OCI-LY1 (cell line): ENCODE data around the gene FARP1.

Source experiments
- H2AFZ ChIP-seq: fragments of 200-600 bp; sonication (generic), shearing (Covaris generic); 2 replicates; pipeline ENCODE4 v1.6.0; 2014; ENCODE audit warnings: antibody characterized with exemption, mild to moderate bottlenecking, low read length
- H3F3A ChIP-seq: fragments of 200-600 bp; sonication (generic), shearing (Covaris generic); 2 replicates; pipeline ENCODE4 v1.6.0; 2014; ENCODE audit warnings: mild to moderate bottlenecking, antibody characterized with exemption, low read length, moderate library complexity; ENCODE audit not compliant: insufficient read depth
- H3K27ac ChIP-seq: fragments of 200-600 bp; sonication (generic); 2 replicates; pipeline ENCODE4 v1.5.1; 2014; ENCODE audit warnings: low read length, mixed run types, mild to moderate bottlenecking, low read depth; ENCODE audit not compliant: poor library complexity, severe bottlenecking
- H3K27me3 ChIP-seq: fragments of 200-600 bp; sonication (generic); 2 replicates; pipeline ENCODE4 v1.6.0; 2014; ENCODE audit warnings: antibody characterized with exemption, mild to moderate bottlenecking, low read length, moderate library complexity; ENCODE audit not compliant: insufficient read depth
- H3K36me3 ChIP-seq: fragments of 200-600 bp; sonication (generic); 2 replicates; pipeline ENCODE4 v1.6.1; 2014; ENCODE audit warnings: mild to moderate bottlenecking, antibody characterized with exemption, low read length, moderate library complexity, mixed read lengths; ENCODE audit not compliant: insufficient read depth
- H3K4me1 ChIP-seq: fragments of 200-600 bp; sonication (generic); 2 replicates; pipeline ENCODE4 v1.5.1; 2014; ENCODE audit warnings: mild to moderate bottlenecking, low read length, moderate library complexity; ENCODE audit not compliant: insufficient read depth, severe bottlenecking
- H3K4me2 ChIP-seq: fragments of 200-600 bp; sonication (generic), shearing (Covaris generic); 2 replicates; pipeline ENCODE4 v1.6.1; 2014; ENCODE audit warnings: low read length
- H3K4me3 ChIP-seq: fragments of 200-600 bp; sonication (generic); 2 replicates; pipeline ENCODE4 v1.5.1; 2014; ENCODE audit warnings: low read length, low read depth, mild to moderate bottlenecking, mixed read lengths; ENCODE audit not compliant: poor library complexity, severe bottlenecking
- H3K79me2 ChIP-seq: fragments of 200-600 bp; shearing (Covaris generic); 2 replicates; pipeline ENCODE4 v1.6.1; 2016; ENCODE audit warnings: mixed run types, low read length, mixed read lengths; ENCODE audit not compliant: insufficient read depth
- H3K9ac ChIP-seq: fragments of 200-600 bp; sonication (generic), shearing (Covaris generic); 2 replicates; pipeline ENCODE4 v1.6.1; 2014; ENCODE audit warnings: mild to moderate bottlenecking, low read length, mixed read lengths
- H3K9me2 ChIP-seq: fragments of 200-600 bp; sonication (generic), shearing (Covaris generic); 2 replicates; pipeline ENCODE4 v1.6.1; 2014; ENCODE audit warnings: low read depth, mild to moderate bottlenecking, low read length, mixed read lengths
- H3K9me3 ChIP-seq: fragments of 200-600 bp; shearing (Covaris generic); 2 replicates; pipeline ENCODE4 v1.6.1; 2014; ENCODE audit warnings: low read length, mixed read lengths
- H4K20me1 ChIP-seq: fragments of 200-600 bp; sonication (generic), shearing (Covaris generic); 2 replicates; pipeline ENCODE4 v1.6.0; 2016; ENCODE audit warnings: mild to moderate bottlenecking, low read length; ENCODE audit not compliant: insufficient read depth
- CTCF ChIP-seq: fragments of 200-600 bp; sonication (generic), shearing (Covaris generic); IDR thresholded peaks from 2 replicates; pipeline ENCODE4 v1.5.1; 2017; ENCODE audit warnings: mild to moderate bottlenecking, antibody characterized with exemption, low read length, moderate library complexity, mixed read lengths
- EZH2 ChIP-seq: fragments of 200-600 bp; sonication (generic), shearing (Covaris generic); IDR thresholded peaks from 2 replicates; pipeline ENCODE4 v1.8.0; 2017; ENCODE audit warnings: borderline replicate concordance, mixed run types, mild to moderate bottlenecking, antibody characterized with exemption, low read length, moderate library complexity, mixed read lengths

Gene FARP1

GRCh38 chr13:98420554-98421175, 277.8 kb downstream of the FARP1 start:
- H2AFZ ChIP-seq = no peak overlapping the region
- H3K27ac ChIP-seq = no peak overlapping the region
- H3K36me3 ChIP-seq = no peaks in the 10 kb centered on the region
- no peaks in the 10 kb centered on the region for H3K79me2 ChIP-seq
- H3K4me1 ChIP-seq = no peaks in the 10 kb centered on the region
- H3F3A ChIP-seq = no peaks in the 10 kb centered on the region
- no peak for TF ChIP-seq EZH2
- TF ChIP-seq CTCF = no peak
- H3K9me2 ChIP-seq = no peaks in the 10 kb centered on the region
- no peaks in the 10 kb centered on the region for H4K20me1 ChIP-seq
- no peak overlapping the region for H3K9ac ChIP-seq
- peaks cover 21% of the 10 kb centered on the region for H3K27me3 ChIP-seq
- H3K4me3 ChIP-seq = no peak overlapping the region
- H3K4me2 ChIP-seq = no peak overlapping the region
- H3K9me3 ChIP-seq = no peaks in the 10 kb centered on the region; the same call in 1 of the 2 replicates

GRCh38 chr13:98422046-98422445, 279.2 kb downstream of the FARP1 start:
- no peaks in the 10 kb centered on the region for H4K20me1 ChIP-seq
- no peak overlapping the region for H3K4me2 ChIP-seq
- H2AFZ ChIP-seq = no peak overlapping the region
- no peaks in the 10 kb centered on the region for H3K9me2 ChIP-seq
- H3K79me2 ChIP-seq = no peaks in the 10 kb centered on the region
- no peaks in the 10 kb centered on the region for H3K36me3 ChIP-seq
- no peaks in the 10 kb centered on the region for H3K4me1 ChIP-seq
- peaks cover 18% of the 10 kb centered on the region for H3K27me3 ChIP-seq
- no peak overlapping the region for H3K4me3 ChIP-seq
- no peak overlapping the region for H3K9ac ChIP-seq
- H3K9me3 ChIP-seq = no peaks in the 10 kb centered on the region; the same call in 1 of the 2 replicates
- no peak overlapping the region for H3K27ac ChIP-seq
- H3F3A ChIP-seq = no peaks in the 10 kb centered on the region
- TF ChIP-seq CTCF = no peak
- TF ChIP-seq EZH2 = no peak

- H3K4me1 ChIP-seq = no peaks in the 10 kb centered on the region
- H3K9me3 ChIP-seq = no peaks in the 10 kb centered on the region
- H3K27ac ChIP-seq = no peak overlapping the region
- H3K79me2 ChIP-seq = no peaks in the 10 kb centered on the region
- TF ChIP-seq CTCF = no peak
- no peak for TF ChIP-seq EZH2
- no peaks in the 10 kb centered on the region for H3K36me3 ChIP-seq
- H3K9me2 ChIP-seq = no peaks in the 10 kb centered on the region
- H3F3A ChIP-seq = no peaks in the 10 kb centered on the region
- H3K9ac ChIP-seq = no peak overlapping the region
- H3K4me3 ChIP-seq = no peak overlapping the region
- no peak overlapping the region for H3K4me2 ChIP-seq
- no peak overlapping the region for H2AFZ ChIP-seq
- peaks cover 11% of the 10 kb centered on the region for H3K27me3 ChIP-seq
- H4K20me1 ChIP-seq = no peaks in the 10 kb centered on the region
Measured at GRCh38 chr13:98423417-98423816, 280.5 kb downstream of the FARP1 start.
